Activated T-helper 2 cell treated with anti-CD3 and anti-CD28 coated beads, Interferon-gamma antibody, Interleukin-2, Interleukin-4, amounts not matched to agents 10 μg/mL and 5 μg/mL and 100 μg/mL, durations not matched to agents 14 hours and 24 hours and 36 hours (primary cell): ENCODE data around the gene FAM117B. TPM values are rescaled to one million over a fixed set of nuclear protein-coding genes. Genes with fewer than 3 reads are reported as not detected.
"Not testable (repeated sequence)": the region's sequence is repeated elsewhere in the genome, so short reads cannot be mapped to it uniquely, and the experiment has no call there.

ENCODE experiments used
- DNase-seq: peaks from one replicate; pipeline ENCODE4 v3.0.0; 2021; ENCODE audit warnings: low spot score
- H3K27ac Mint-ChIP-seq: one replicate; pipeline ENCODE4 v1.8.0; 2021; ENCODE audit warnings: mixed read lengths
- H3K27me3 Mint-ChIP-seq: one replicate; pipeline ENCODE4 v1.8.0; 2021; ENCODE audit warnings: low read depth, mixed read lengths
- H3K36me3 Mint-ChIP-seq: one replicate; pipeline ENCODE4 v1.8.0; 2021; ENCODE audit warnings: low read depth, mixed read lengths
- H3K4me1 Mint-ChIP-seq: one replicate; pipeline ENCODE4 v1.8.0; 2021; ENCODE audit warnings: low read depth, mixed read lengths
- H3K4me3 Mint-ChIP-seq: one replicate; pipeline ENCODE4 v1.8.0; 2021; ENCODE audit warnings: low read depth, mild to moderate bottlenecking, moderate library complexity, mixed read lengths
- H3K9me3 Mint-ChIP-seq: one replicate; pipeline ENCODE4 v1.8.0; 2021; ENCODE audit warnings: mixed read lengths
- intact Hi-C: fragments of 100-400 bp; cut with micrococcal nuclease; formaldehyde crosslinking; loops from one replicate; pipeline ENCODE4 v1.15.1; 2023
- total RNA-seq: library from RNA; stranded (reverse); gene quantifications from 2 replicates; pipeline ENCODE4 v1.2.3, GENCODE V29; 2022

The FAM117B gene
- total RNA-seq, 1 donor from 2014 or later: 8.3 TPM

DNA sequence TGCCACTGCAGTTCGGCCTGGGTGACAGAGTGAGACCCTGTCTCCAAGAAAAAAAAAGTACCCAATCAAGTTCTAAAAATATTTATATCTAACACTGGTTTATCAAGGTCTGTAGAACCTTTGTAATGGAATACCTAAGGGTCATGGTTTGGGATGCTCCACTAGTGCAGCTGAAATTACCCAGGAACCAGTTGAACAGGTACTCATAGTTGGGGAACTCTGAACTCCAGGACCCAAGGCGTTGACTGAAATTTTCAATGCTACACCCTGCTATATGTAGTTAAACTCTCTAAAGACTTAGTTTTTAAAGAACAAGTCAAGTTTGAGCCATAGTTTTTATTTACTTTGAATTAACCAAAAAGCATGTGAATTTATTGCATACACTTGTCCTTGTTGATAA, 55.1 kb downstream of the FAM117B start:
- no peaks in the 10 kb centered on the region for H3K27me3 Mint-ChIP-seq
- intact Hi-C loops: no loop called here
- H3K4me1 Mint-ChIP-seq: peaks cover 14% of the 10 kb centered on the region
- H3K9me3 Mint-ChIP-seq: no peaks in the 10 kb centered on the region
- no peak overlapping the region for H3K4me3 Mint-ChIP-seq
- no peaks in the 10 kb centered on the region for H3K36me3 Mint-ChIP-seq
- H3K27ac Mint-ChIP-seq: no peak overlapping the region
- no peak for DNase-seq

DNA sequence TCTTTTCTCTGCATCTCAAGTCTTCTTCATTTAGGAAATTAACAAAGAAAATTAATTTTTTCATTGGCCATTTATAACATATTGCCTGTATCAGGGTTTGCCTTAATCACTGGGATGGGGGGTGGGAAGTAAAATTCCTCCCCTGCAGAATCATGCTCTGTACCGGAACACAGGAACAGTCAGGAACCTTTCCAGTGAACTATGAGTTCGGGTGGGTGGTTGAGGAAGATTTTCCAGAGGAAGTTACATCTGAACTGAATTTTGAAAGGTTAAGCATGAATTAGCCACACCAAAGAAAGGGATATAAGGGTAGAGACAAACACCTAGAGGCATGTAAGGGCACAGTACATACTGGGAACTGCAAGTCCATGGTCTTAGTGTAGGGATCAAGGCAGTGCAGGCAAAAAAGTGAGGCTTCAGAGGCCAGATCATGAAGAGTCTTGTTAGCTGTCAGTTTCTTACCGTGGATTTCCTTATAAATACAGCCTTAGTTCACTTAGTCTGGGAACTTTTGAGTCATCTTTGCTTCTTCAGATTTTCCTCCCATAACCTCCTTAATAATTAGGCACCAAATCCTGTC, 55.6 kb downstream of the FAM117B start:
- intact Hi-C loops: no loop called here
- H3K27ac Mint-ChIP-seq: peak overlapping the region; percentile 23
- H3K36me3 Mint-ChIP-seq: no peaks in the 10 kb centered on the region
- no peaks in the 10 kb centered on the region for H3K9me3 Mint-ChIP-seq
- no peaks in the 10 kb centered on the region for H3K27me3 Mint-ChIP-seq
- DNase-seq: no peak
- H3K4me1 Mint-ChIP-seq: peaks cover 15% of the 10 kb centered on the region
- no peak overlapping the region for H3K4me3 Mint-ChIP-seq

DNA sequence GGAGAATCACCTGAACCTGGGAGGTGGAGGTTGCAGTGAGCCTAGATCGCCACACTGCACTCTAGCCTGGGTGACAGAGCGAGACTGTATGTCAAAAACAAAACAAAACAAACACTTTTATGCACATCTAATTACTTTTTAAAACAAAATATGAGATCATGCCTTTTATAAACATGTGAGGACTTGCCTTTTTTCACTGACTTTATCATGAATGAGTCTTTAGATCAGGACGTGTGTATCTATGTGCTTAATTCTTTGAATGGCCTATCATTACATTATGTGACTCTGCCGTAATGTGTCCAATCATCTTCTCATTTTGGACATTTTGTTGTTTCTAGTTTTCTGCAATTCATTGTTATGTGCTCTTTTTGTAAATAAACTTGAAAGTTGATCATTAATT, 58.7 kb downstream of the FAM117B start:
- no peaks in the 10 kb centered on the region for H3K9me3 Mint-ChIP-seq
- H3K27ac Mint-ChIP-seq: no peak overlapping the region
- intact Hi-C loops: no loop called here
- no peak for DNase-seq
- peaks cover 15% of the 10 kb centered on the region for H3K4me1 Mint-ChIP-seq
- no peaks in the 10 kb centered on the region for H3K27me3 Mint-ChIP-seq
- no peak overlapping the region for H3K4me3 Mint-ChIP-seq
- peaks cover 13% of the 10 kb centered on the region for H3K36me3 Mint-ChIP-seq

DNA sequence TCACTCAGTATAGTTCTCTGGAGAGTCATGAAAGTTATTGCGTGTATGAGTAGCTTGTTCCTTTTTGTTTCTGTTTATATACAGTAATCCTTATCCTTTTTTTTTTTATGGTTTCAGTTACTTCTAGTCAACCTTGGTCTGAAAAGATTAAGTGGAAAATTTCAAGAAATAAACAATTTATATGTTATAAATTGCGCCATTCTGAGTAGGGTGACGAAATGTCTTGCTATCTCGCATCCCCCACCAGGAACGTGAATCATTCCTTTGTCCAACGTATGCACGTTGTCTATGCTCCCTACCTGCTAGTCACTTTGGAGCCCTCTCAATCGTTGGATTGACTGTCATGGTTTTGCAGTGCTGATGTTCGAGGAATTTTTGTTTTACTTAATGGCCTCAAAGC, 60.4 kb downstream of the FAM117B start:
- H3K27ac Mint-ChIP-seq: no peak overlapping the region
- H3K27me3 Mint-ChIP-seq: no peaks in the 10 kb centered on the region
- intact Hi-C loops: no loop called here
- DNase-seq: no peak
- H3K9me3 Mint-ChIP-seq: no peaks in the 10 kb centered on the region
- no peak overlapping the region for H3K4me3 Mint-ChIP-seq
- H3K36me3 Mint-ChIP-seq: peaks cover 24% of the 10 kb centered on the region
- peaks cover 19% of the 10 kb centered on the region for H3K4me1 Mint-ChIP-seq

DNA sequence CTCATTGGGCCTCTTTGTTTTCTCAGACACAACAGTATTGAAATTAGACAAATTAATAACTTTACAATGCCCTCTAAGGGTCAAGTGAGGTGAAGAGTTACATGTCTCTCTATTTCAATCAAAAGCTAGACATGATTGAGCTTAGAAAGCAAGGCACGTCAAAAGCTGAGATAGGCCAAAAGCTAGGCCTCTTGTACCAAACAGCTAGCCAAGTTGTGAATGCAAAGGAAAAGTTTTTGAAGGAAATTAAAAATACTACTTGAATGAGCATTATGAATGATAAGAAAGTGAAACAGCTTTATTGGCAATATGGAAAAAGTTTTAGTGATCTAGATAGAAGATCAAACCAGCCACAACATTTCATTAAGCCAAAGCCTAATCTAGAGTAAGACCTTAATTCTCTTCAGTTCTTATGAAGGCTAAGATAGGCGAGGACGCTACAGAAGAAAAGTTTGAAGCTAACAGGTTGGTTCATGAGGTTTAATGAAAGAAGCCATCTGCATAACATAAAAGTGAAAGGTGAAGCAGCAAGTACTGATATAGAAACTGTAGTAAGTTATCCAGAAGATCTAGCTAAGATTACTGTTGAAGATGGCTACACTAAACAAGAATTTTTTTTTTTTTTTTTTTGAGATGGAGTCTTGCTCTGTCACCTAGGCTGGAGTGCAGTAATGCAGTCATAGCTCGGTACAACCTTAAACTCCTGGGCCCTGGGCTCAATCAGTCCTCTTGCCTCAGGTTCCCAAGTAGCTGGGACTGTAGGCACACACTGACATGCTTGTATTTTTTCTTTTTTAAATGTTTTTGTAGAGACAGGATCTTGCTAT, 65.5 kb downstream of the FAM117B start:
- Mint-ChIP-seq H3K27me3 (no peaks in the 10 kb centered on the region), H3K36me3 (peaks cover 36% of the 10 kb centered on the region), H3K4me1 (peaks cover 35% of the 10 kb centered on the region), H3K27ac (peak overlapping the region; percentile 82), H3K4me3 (no peak overlapping the region), H3K9me3 (no peaks in the 10 kb centered on the region)
- no peak for DNase-seq
- intact Hi-C loops: loop anchor here (1.0 to 5.0 kb wide), 3 partner anchors 33 to 80 kb away; no protein-coding TSS in a partner anchor

DNA sequence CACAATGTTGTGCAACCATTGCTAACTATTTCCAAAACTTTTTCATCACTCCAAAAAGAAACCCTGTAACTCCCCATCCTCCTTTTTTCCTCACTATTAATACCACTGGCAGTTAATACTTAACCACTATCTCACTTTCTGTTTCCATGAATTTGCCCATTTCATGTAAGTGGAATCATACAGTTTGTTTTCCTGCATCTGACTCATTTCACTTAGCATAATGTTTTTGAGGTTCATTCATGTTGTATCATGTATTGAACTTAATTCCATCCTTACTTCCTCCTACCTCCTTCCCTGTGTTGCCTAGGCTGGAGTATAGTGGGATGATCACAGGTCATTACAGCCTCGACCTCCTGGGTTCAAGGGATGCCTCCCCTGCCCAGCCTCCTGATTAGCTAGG, 68.3 kb downstream of the FAM117B start:
- Mint-ChIP-seq H3K9me3 (peaks cover 2% of the 10 kb centered on the region), H3K27ac (peak overlapping the region; percentile 60), H3K36me3 (peaks cover 31% of the 10 kb centered on the region), H3K27me3 (no peaks in the 10 kb centered on the region), H3K4me1 (peaks cover 43% of the 10 kb centered on the region), H3K4me3 (no peak overlapping the region)
- intact Hi-C loops: loop anchor here (1.0 to 5.0 kb wide), 2 partner anchors 36 to 59 kb away; no protein-coding TSS in a partner anchor
- no peak for DNase-seq

DNA sequence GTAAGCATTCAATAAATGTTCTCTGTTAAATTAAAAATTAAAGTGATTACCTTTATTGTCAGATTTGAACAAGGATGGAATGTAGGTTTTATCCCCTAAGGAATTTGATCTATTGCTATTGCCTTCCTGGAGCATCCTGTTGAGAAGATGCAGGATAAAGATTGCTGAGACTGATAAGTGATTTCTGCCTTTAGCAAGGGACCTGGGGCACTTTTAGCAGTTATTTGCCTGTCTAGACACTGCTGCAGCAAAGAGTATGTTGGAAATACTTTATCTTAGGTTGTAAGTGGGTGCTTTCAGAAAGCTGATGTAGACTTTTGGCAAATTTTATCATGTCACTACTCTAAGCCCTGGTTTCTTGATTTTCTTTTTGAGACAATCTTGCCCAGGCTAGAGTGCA, 69.5 kb downstream of the FAM117B start:
- H3K27me3 Mint-ChIP-seq: no peaks in the 10 kb centered on the region
- intact Hi-C loops: loop anchor here (5.0 kb wide), 1 partner anchor 37 kb away; no protein-coding TSS in a partner anchor
- no peak overlapping the region for H3K4me3 Mint-ChIP-seq
- peaks cover 44% of the 10 kb centered on the region for H3K4me1 Mint-ChIP-seq
- peaks cover 3% of the 10 kb centered on the region for H3K9me3 Mint-ChIP-seq
- DNase-seq: no peak
- H3K36me3 Mint-ChIP-seq: peaks cover 26% of the 10 kb centered on the region
- no peak overlapping the region for H3K27ac Mint-ChIP-seq

DNA sequence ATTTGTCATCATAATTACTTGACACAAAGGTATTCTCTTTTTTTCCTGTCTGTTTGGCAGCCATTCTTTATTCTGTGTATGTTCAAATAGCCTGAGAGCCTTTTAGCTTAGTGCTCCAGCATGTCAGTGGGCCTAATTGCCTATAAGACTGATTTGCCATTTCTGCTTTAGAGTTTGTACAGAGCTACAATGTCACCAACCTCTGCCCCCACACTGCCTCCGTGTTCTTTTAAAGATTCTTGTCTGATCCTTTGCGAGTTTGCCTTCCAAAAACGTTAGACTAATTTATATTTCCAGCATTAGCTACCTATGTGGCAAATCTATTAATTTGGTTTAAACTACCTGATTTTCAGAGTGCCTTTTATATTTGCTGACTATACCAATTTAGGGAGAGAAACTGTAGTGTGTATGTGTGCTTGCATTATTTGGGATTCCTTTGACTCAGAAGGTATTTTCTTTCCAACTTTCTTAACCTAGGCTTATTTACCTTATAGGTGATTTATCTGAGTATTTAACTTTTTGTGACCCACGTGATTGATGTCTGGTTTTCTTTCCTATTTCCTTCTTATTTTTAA, 70.8 kb downstream of the FAM117B start:
- no peak overlapping the region for H3K4me3 Mint-ChIP-seq
- peak overlapping the region; percentile 15 for H3K27ac Mint-ChIP-seq
- H3K36me3 Mint-ChIP-seq: peaks cover 21% of the 10 kb centered on the region
- intact Hi-C loops: no loop called here
- no peaks in the 10 kb centered on the region for H3K27me3 Mint-ChIP-seq
- no peak for DNase-seq
- H3K9me3 Mint-ChIP-seq: peaks cover 8% of the 10 kb centered on the region
- H3K4me1 Mint-ChIP-seq: peaks cover 36% of the 10 kb centered on the region

DNA sequence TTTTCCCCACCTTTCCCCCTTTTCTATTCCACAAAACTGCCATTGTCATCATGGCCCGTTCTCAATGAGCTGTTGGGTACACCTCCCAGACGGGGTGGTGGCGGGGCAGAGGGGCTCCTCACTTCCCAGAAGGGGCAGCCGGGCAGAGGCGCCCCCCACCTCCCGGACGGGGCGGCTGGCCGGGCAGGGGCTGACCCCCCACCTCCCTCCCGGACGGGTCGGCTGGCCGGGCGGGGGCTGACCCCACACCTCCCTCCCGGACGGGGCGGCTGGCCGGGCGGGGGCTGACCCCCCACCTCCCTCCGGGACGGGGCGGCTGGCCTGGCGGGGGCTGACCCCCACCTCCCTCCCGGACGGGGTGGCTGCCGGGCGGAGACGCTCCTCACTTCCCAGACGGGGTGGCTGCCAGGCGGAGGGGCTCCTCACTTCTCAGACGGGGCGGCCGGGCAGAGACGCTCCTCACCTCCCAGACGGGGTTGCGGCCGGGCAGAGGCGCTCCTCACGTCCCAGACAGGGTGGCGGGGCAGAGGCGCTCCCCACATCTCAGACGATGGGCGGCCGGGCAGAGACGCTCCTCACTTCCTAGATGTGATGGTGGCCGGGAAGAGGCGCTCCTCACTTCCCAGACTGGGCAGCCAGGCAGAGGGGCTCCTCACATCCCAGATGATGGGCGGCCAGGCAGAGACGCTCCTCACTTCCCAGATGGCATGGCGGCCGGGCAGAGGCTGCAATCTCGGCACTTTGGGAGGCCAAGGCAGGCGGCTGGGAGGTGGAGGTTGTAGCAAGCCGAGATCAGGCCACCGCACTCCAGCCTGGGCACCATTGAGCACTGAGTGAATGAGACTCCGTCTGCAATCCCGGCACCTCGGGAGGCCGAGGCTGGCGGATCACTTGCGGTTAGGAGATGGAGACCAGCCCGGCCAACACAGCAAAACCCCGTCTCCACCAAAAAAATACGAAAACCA, 80.5 kb downstream of the FAM117B start:
- H3K4me3 Mint-ChIP-seq, DNase-seq, H3K4me1 Mint-ChIP-seq, H3K27me3 Mint-ChIP-seq, intact Hi-C loops, H3K27ac Mint-ChIP-seq: not testable (repeated sequence)
- peaks cover 49% of the 10 kb centered on the region for H3K9me3 Mint-ChIP-seq
- peaks cover 43% of the 10 kb centered on the region for H3K36me3 Mint-ChIP-seq

DNA sequence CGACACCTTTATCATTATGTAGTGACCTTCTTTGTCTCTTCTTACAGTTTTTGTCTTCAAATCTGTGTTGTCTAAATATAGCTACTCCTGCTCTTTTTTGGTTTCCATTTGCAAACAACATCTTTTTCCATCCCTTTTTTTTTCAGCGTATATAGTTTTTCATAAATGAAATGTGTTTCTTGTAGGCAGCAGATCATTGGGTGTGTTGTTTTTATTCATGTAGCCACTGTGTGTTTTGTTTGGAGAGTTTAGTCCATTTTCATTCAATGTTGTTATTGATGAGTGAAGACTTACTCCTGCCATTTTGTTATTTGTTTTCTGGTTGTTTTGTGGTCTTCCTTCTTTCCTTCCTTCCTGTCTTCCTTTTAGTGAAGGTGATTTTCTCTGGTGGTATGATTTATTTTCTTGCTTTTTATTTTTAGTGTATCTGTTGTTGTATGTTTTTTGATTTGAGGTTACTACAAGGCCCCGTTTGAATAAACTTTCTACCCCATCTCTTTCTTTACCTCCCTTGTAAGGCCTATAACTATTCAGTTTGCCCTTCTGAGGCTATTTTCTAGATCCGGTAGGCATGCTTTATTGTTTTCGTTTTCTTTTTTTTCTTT, 81.4 kb downstream of the FAM117B start:
- Mint-ChIP-seq H3K36me3 (peaks cover 36% of the 10 kb centered on the region), H3K4me1 (no peaks in the 10 kb centered on the region), H3K9me3 (peaks cover 42% of the 10 kb centered on the region), H3K27me3 (no peaks in the 10 kb centered on the region), H3K4me3 (no peak overlapping the region), H3K27ac (no peak overlapping the region)
- intact Hi-C loops: no loop called here
- no peak for DNase-seq

DNA sequence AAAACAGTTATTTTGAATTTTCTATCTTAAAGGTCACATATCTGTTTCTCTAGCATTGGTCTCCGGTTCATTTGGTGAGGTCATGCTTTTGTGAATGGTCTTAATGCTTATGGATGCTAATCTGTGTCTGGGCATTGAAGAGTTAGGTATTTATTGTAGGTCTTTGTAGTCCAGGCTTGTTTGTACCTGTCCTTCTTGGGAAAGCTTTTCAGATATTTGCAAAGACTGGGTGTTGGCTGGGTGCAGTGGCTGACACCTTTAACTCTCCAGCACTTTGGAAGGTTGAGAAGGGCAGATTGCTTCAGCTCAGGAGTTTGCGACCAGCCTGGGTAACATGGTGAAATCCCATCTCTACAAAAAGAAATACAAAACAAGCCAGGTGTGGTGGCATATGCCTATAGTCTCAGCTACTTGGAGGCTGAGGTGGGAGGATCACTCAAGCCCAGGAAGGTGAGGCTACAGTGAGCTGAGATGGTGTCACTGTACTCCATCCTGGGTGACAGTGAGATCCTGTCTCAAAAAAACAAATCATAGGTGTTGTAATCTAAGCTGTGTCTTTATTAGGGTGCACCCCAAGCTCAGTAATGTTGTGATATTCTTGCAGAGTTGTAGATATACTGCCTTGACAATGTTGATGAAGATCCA, 82.3 kb downstream of the FAM117B start:
- Mint-ChIP-seq H3K36me3 (peaks cover 28% of the 10 kb centered on the region), H3K4me3 (no peak overlapping the region), H3K27ac (no peak overlapping the region), H3K4me1 (no peaks in the 10 kb centered on the region), H3K9me3 (peaks cover 34% of the 10 kb centered on the region), H3K27me3 (no peaks in the 10 kb centered on the region)
- intact Hi-C loops: no loop called here
- DNase-seq: no peak
